Lower leg skin (tissue), 3 donors: ENCODE results near the gene DHX32.

Experiments used
- POLR2A ChIP-seq, 2 donors: fragments of 450-650 bp; IDR thresholded peaks; one replicate each; pipeline ENCODE4 v1.6.1; 2016 to 2017; ENCODE audit warnings: antibody characterized with exemption in 2 of 2, mild to moderate bottlenecking in 1 of 2, moderate library complexity in 1 of 2
- TF ChIP-seq, protein P1 (sequence below), 3 donors: fragments of 450-650 bp; IDR thresholded peaks; one replicate each; pipeline ENCODE4 v1.5.1; 2016; ENCODE audit warnings: antibody characterized with exemption in 3 of 3, mild to moderate bottlenecking in 3 of 3, moderate library complexity in 2 of 3

DNA sequence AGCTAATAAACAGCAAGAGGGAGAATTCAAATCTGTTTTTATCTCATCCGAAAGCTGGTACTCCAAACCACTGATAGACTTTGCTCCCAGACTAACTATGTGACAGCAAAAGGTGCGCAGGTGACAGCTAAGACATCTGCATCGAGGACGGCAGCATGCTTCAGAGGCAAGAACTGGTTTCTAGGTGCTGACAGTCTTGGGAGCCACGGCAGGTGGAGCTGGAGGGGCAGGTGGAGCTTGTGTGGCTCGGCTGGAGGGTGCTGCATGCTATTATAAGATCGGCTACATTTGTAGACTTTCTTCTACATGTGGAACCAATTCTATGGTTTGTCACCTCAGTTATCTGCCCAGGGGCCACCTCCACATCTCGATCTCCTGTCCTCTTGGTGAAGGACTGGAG lies 83.7 kb downstream of the DHX32 start:
- TF ChIP-seq, protein P1, sequence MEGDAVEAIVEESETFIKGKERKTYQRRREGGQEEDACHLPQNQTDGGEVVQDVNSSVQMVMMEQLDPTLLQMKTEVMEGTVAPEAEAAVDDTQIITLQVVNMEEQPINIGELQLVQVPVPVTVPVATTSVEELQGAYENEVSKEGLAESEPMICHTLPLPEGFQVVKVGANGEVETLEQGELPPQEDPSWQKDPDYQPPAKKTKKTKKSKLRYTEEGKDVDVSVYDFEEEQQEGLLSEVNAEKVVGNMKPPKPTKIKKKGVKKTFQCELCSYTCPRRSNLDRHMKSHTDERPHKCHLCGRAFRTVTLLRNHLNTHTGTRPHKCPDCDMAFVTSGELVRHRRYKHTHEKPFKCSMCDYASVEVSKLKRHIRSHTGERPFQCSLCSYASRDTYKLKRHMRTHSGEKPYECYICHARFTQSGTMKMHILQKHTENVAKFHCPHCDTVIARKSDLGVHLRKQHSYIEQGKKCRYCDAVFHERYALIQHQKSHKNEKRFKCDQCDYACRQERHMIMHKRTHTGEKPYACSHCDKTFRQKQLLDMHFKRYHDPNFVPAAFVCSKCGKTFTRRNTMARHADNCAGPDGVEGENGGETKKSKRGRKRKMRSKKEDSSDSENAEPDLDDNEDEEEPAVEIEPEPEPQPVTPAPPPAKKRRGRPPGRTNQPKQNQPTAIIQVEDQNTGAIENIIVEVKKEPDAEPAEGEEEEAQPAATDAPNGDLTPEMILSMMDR (IDR thresholded peaks at IDR 0.05): no peak
- TF ChIP-seq POLR2A (IDR thresholded peaks at IDR 0.05): no peak
